Measurements from ENCODE around the gene METTL2B. TPM values are rescaled to one million over a fixed set of nuclear protein-coding genes. Genes with fewer than 3 reads are reported as not detected.

Gene METTL2B
- total and polyA plus RNA-seq, 2 of the 8 experiments (the other 6 are each of a cell fraction or from before 2014, with no cell fraction given), result 14.6 to 43.5 TPM

- TF ChIP-seq SUZ12 (IDR thresholded peaks at IDR 0.05; ENCODE audit: low read length) (peak; percentile 37; the same call in 1 of the 2 replicates), GTF2F1 (IDR thresholded peaks at IDR 0.05; ENCODE audit: borderline replicate concordance, low read depth, low read length) (peak; percentile 93; the same call in 1 of the 2 replicates), EZH2 (IDR thresholded peaks at IDR 0.05; ENCODE audit: low read depth, low read length, severe bottlenecking) (no peak), NANOG (IDR thresholded peaks at IDR 0.05; ENCODE audit: insufficient read depth, low read depth, low read length, poor library complexity, severe bottlenecking) (peak; percentile 5), RBBP5 (IDR thresholded peaks at IDR 0.05; ENCODE audit: borderline replicate concordance, low read depth, low read length) (peak; percentile 82), KDM4A (IDR thresholded peaks at IDR 0.05; ENCODE audit: low read depth, low read length, severe bottlenecking) (peak; percentile 82), ASH2L (IDR thresholded peaks at IDR 0.05; ENCODE audit: low read length) (peak; percentile 70), EGR1 (IDR thresholded peaks at IDR 0.05; ENCODE audit: borderline replicate concordance, low read depth, low read length) (peak; percentile 36; the same call in 1 of the 2 replicates), TAF7 (optimal IDR thresholded peaks at IDR 0.05; ENCODE audit: borderline replicate concordance, low read depth, low read length) (peak; percentile 82), MAX (IDR thresholded peaks at IDR 0.05) (peak; percentile 89)
- TF ChIP-seq, protein P1, sequence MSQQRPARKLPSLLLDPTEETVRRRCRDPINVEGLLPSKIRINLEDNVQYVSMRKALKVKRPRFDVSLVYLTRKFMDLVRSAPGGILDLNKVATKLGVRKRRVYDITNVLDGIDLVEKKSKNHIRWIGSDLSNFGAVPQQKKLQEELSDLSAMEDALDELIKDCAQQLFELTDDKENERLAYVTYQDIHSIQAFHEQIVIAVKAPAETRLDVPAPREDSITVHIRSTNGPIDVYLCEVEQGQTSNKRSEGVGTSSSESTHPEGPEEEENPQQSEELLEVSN (IDR thresholded peaks at IDR 0.05), result peak; percentile 79
Observed at GRCh38 chr7:128455543-128456254, 20.8 kb upstream of the METTL2B start, which contains the start of gene HILPDA (continued).
